Lung (tissue), 12 donors: ENCODE results near the gene FRAT1. TPM values are rescaled to one million over a fixed set of nuclear protein-coding genes. Genes with fewer than 3 reads are reported as not detected.

Experiments used
- ATAC-seq: fragments of 200-7000 bp; cut with Tn5 transposase; one replicate; pipeline ENCODE4 v1.9.1; 2020; ENCODE audit warnings: moderate number of reproducible peaks; ENCODE audit not compliant: insufficient read depth, low FRiP score
- DNase-seq, 3 donors: peaks; one replicate each; pipeline ENCODE4 v3.0.0-alpha.2; 2013 to 2017
- H3K27ac ChIP-seq, 2 donors: one replicate each; pipeline ENCODE4 v1.5.1; 2013; ENCODE audit warnings: mild to moderate bottlenecking in 2 of 2, moderate library complexity in 2 of 2, control low read depth in 1 of 2, inconsistent platforms in 1 of 2, low read depth in 1 of 2, low read length in 1 of 2
- H3K27me3 ChIP-seq, 3 donors: one replicate each; pipeline ENCODE4 v1.5.1; 2013; ENCODE audit warnings: low read length in 2 of 3; ENCODE audit not compliant: control insufficient read depth in 3 of 3, insufficient read depth in 3 of 3
- H3K36me3 ChIP-seq, 4 donors: one replicate each; pipeline ENCODE4 v1.5.1; 2013; ENCODE audit warnings: low read length in 4 of 4, mild to moderate bottlenecking in 1 of 4, moderate library complexity in 1 of 4; ENCODE audit not compliant: control insufficient read depth in 4 of 4, insufficient read depth in 4 of 4
- H3K4me1 ChIP-seq, 5 donors: one replicate each; pipeline ENCODE4 v1.5.1; 2013; ENCODE audit warnings: low read length in 5 of 5, mild to moderate bottlenecking in 2 of 5, moderate library complexity in 1 of 5; ENCODE audit not compliant: control insufficient read depth in 5 of 5, insufficient read depth in 5 of 5
- H3K4me3 ChIP-seq: one replicate; pipeline ENCODE4 v1.5.1; 2013; ENCODE audit warnings: mild to moderate bottlenecking, control low read depth, moderate library complexity
- H3K9ac ChIP-seq, 2 donors: one replicate each; pipeline ENCODE4 v1.5.1; 2013; ENCODE audit warnings: low read length in 2 of 2, control low read depth in 1 of 2; ENCODE audit not compliant: insufficient read depth in 1 of 2
- H3K9me3 ChIP-seq, 4 donors: one replicate each; pipeline ENCODE4 v1.5.1; 2013; ENCODE audit warnings: low read length in 3 of 4, mild to moderate bottlenecking in 1 of 4, moderate library complexity in 1 of 4; ENCODE audit not compliant: control insufficient read depth in 4 of 4, insufficient read depth in 3 of 4
- WGBS, 2 donors: extraction: QIAGEN DNeasy Blood & Tissue Kit; methylation state at CpG; one replicate each; pipeline ENCODE4 v1.1.7; 2013; 5-methylcytosine and 5-hydroxymethylcytosine counted together
- polyA plus RNA-seq, 2 donors: library from polyadenylated mRNA; stranded (reverse); fragments of 200-250 nt; gene quantifications; one replicate each; pipeline ENCODE4 v1.2.1, GENCODE V29; 2013
- total RNA-seq, 2 donors: library from RNA; depleted of rRNA in 1 of 2; stranded (reverse); fragments of >200 nt in 1 of 2; gene quantifications; one replicate each; pipeline ENCODE4 v1.2.1, GENCODE V29; 2014 to 2021
- TF ChIP-seq, protein P1 (sequence below): IDR thresholded peaks from 2 replicates; pipeline ENCODE4 v1.5.1; 2012; ENCODE audit warnings: mild to moderate bottlenecking; ENCODE audit errors: control extremely low read depth, extremely low read depth
- donor health status: control.
- donor health status: control.
- donor health status: Bipolar disorder and iron deficiency.
- donor health status: healthy.
- donor health status: DM: yes; HTN: yes; CAD: no.

The FRAT1 gene
- total and polyA plus RNA-seq, 4 donors = 2.3 to 14.3 (median 7.5) TPM

DNA sequence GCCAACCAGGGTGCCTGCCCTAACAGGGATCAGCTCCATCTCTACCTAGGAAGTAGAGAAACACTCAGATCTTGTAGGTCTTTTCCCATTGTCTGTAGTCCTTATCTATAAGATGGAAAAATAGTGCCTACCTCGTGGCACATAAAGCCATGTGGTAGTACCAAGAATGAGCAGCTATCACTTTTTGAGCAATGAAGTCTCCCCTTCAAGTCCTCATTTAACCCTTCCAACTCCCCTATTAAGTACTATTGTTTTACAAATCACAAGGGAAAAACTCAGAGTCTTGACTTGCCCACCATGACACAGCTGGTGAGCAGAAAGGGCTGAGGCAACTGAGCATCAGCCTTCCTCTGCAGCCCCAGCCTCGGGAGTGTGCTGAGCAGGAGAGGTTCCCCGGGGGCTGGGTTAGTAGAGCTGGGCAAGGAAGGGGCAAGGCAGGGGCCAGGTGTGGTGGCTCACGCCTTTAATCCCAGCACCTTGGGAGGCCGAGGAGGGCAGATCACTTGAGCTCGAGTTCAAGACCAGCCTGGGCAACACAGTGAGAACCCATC lies 12.2 kb downstream of the FRAT1 start:
- Histone ChIP-seq H3K27ac (no peak overlapping the region), H3K4me3 (no peak overlapping the region), H3K9me3 (no peaks in the 10 kb centered on the region), H3K4me1 (peaks cover 0 to 33% (median 14%) of the 10 kb centered on the region in 5 donors), H3K9ac (no peak overlapping the region), H3K36me3 (peaks cover 0 to 7% (median 0%) of the 10 kb centered on the region in 4 donors), H3K27me3 (peaks cover 0 to 4% (median 4%) of the 10 kb centered on the region in 3 donors)
- DNase-seq = no peak
- TF ChIP-seq, protein P1, sequence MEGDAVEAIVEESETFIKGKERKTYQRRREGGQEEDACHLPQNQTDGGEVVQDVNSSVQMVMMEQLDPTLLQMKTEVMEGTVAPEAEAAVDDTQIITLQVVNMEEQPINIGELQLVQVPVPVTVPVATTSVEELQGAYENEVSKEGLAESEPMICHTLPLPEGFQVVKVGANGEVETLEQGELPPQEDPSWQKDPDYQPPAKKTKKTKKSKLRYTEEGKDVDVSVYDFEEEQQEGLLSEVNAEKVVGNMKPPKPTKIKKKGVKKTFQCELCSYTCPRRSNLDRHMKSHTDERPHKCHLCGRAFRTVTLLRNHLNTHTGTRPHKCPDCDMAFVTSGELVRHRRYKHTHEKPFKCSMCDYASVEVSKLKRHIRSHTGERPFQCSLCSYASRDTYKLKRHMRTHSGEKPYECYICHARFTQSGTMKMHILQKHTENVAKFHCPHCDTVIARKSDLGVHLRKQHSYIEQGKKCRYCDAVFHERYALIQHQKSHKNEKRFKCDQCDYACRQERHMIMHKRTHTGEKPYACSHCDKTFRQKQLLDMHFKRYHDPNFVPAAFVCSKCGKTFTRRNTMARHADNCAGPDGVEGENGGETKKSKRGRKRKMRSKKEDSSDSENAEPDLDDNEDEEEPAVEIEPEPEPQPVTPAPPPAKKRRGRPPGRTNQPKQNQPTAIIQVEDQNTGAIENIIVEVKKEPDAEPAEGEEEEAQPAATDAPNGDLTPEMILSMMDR = no peak
- 65 to 70% methylated on average over 6 of the region's 6 CpGs for WGBS, 2 donors
- no peak for ATAC-seq

DNA sequence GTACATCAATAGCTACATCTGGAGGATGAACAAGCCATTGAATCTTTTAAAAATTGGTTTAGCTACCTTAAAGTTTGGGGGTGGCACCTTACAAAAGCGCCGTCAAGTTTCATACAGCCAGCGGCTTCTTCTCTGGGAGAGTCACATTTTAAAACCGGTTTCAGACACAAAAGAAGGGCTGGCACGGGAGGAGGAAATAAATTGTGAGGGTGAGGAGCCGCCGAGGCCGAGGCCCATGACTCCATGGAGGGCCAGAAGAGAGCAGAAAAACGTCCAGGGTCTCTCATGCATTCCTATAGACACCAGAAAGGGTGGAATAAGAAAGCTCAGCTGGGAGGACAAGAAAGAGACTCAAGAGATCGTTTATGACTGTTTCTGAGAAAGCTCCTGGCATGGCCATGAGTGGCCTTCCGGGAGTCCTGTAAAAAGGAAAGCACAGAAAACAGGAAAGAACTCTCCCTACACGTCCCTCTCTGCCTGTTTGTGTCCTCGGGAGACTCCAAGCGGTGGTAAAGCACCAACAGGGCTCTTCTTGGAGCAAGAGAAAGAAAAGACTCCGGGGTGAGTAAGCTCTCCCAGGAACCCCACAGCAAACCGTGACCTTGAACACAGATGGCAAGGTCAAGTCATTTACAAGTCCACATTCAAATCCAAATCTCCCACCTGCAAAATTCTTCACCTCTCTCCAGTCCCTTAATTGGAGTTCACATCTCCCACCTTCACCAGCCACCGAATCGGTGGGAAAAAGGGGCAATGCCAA lies 13.7 kb downstream of the FRAT1 start:
- peaks cover 0 to 12% (median 5%) of the 10 kb centered on the region in 3 donors for H3K27me3 ChIP-seq
- H3K36me3 ChIP-seq = peaks cover 0 to 7% (median 0%) of the 10 kb centered on the region in 4 donors
- peak; percentile 69 to 89 (median 89) for DNase-seq
- 11 to 21% methylated on average over 18 of the region's 18 CpGs for WGBS, 2 donors
- peak; percentile 6 for ATAC-seq
- H3K27ac ChIP-seq = peak overlapping the region; percentile 93
- H3K9me3 ChIP-seq = no peaks in the 10 kb centered on the region
- H3K4me1 ChIP-seq = peaks cover 0 to 35% (median 12%) of the 10 kb centered on the region in 5 donors
- H3K9ac ChIP-seq = peak overlapping the region; percentile 43 to 44
- peak overlapping the region; percentile 89 for H3K4me3 ChIP-seq
- TF ChIP-seq, protein P1 = no peak

DNA sequence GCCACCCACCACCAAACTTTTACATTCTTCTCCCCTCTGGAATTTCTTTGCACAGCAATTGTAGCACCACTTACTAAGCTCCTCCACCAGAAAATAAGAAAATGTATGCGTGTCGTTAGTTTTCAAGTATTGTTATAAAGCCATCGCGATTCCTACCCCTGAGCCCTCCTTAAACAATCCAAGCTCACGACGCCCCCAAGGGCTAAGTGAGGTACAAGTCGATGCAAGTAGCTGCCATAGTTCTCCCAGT lies 14.2 kb downstream of the FRAT1 start:
- Histone ChIP-seq H3K9me3 (no peaks in the 10 kb centered on the region), H3K4me3 (peak overlapping the region; percentile 89), H3K9ac (peak overlapping the region in 1 of 2 donors; percentile 43), H3K27ac (peak overlapping the region; percentile 93), H3K4me1 (peaks cover 2 to 31% (median 11%) of the 10 kb centered on the region in 5 donors), H3K36me3 (peaks cover 0 to 7% (median 0%) of the 10 kb centered on the region in 4 donors), H3K27me3 (peaks cover 0 to 15% (median 5%) of the 10 kb centered on the region in 3 donors)
- ATAC-seq (no peak), DNase-seq (peak in 2 of 3 donors; percentile 66 to 74)
- 0 to 3% methylated on average over 7 of the region's 7 CpGs for WGBS, 2 donors
- TF ChIP-seq, protein P1 = no peak
